HL-60 (cell line): ENCODE measurements around the gene CATSPERB.
"Not testable (repeated sequence)": the region's sequence is repeated elsewhere in the genome, so short reads cannot be mapped to it uniquely, and the experiment has no call there.

ENCODE experiments used
- DNase-seq, 2 experiments: peaks; one replicate each; pipeline ENCODE4 v3.0.0-alpha.2; 2010 to 2020; ENCODE audit warnings: low read depth in 1 of 2, low spot score in 1 of 2
- H3K27ac ChIP-seq: fragments of 250-450 bp; sonication (Bioruptor Pico); replicated peaks from 2 replicates; pipeline ENCODE4 v1.5.1; 2020; ENCODE audit warnings: mild to moderate bottlenecking, moderate library complexity
- H3K27me3 ChIP-seq: fragments of 250-450 bp; sonication (Bioruptor Pico); 2 replicates; pipeline ENCODE4 v1.5.1; 2021; ENCODE audit warnings: mild to moderate bottlenecking, moderate library complexity; ENCODE audit not compliant: insufficient read depth, poor library complexity, severe bottlenecking
- H3K4me3 ChIP-seq: replicated peaks from 2 replicates; pipeline ENCODE4 v1.5.1; 2011; ENCODE audit warnings: mild to moderate bottlenecking, control low read depth, low read length; ENCODE audit not compliant: insufficient read depth
- CTCF ChIP-seq: IDR thresholded peaks from one replicate; pipeline ENCODE4 v1.5.1; 2011; ENCODE audit warnings: low read length, control low read depth, inconsistent platforms; ENCODE audit not compliant: insufficient read depth
- GABPA ChIP-seq: IDR thresholded peaks from 2 replicates; pipeline ENCODE4 v1.6.1; 2012; ENCODE audit warnings: low read depth
- POLR2AphosphoS5 ChIP-seq: IDR thresholded peaks from 2 replicates; pipeline ENCODE4 v1.6.1; 2012; ENCODE audit warnings: low read depth
- REST ChIP-seq: IDR thresholded peaks from 2 replicates; pipeline ENCODE4 v1.6.1; 2012; ENCODE audit warnings: low read depth; ENCODE audit not compliant: insufficient replicate concordance
- SPI1 ChIP-seq: IDR thresholded peaks from 2 replicates; pipeline ENCODE4 v1.6.1; 2012; ENCODE audit warnings: low read depth, mild to moderate bottlenecking, borderline replicate concordance

CATSPERB gene

GRCh38 chr14:91545946-91546716 is 185.8 kb downstream of the CATSPERB start:
- Histone ChIP-seq H3K27ac (no peak overlapping the region), H3K4me3 (no peak overlapping the region), H3K27me3 (no peaks in the 10 kb centered on the region)
- no peak for DNase-seq
- no peak for TF ChIP-seq CTCF
- TF ChIP-seq GABPA, result no peak
- no peak for TF ChIP-seq SPI1
- no peak for TF ChIP-seq REST
- no peak for TF ChIP-seq POLR2AphosphoS5

- TF ChIP-seq SPI1 (no peak), REST (no peak), CTCF (no peak), POLR2AphosphoS5 (no peak), GABPA (no peak)
- no peaks in the 10 kb centered on the region for H3K27me3 ChIP-seq
- no peak overlapping the region for H3K4me3 ChIP-seq
- H3K27ac ChIP-seq, result no peak overlapping the region
- DNase-seq, result no peak
Observed at GRCh38 chr14:91545204-91545603, 186.7 kb downstream of the CATSPERB start.

- no peak for DNase-seq
Observed at GRCh38 chr14:91536327-91536726, 195.6 kb downstream of the CATSPERB start.

GRCh38 chr14:91534059-91534458 is 197.8 kb downstream of the CATSPERB start:
- H3K27me3 ChIP-seq, H3K27ac ChIP-seq, DNase-seq, H3K4me3 ChIP-seq: not testable (repeated sequence)

More at GRCh38 chr14:91536327-91536726, 195.6 kb downstream of the CATSPERB start:
- Histone ChIP-seq H3K27me3 (no peaks in the 10 kb centered on the region), H3K27ac (no peak overlapping the region), H3K4me3 (no peak overlapping the region)
- TF ChIP-seq SPI1 (no peak), POLR2AphosphoS5 (no peak), REST (no peak), GABPA (no peak)
